SK-N-MC (cell line): ENCODE results near the gene SHC3.

Experiments
- EZH2 ChIP-seq: fragments of 200-600 bp; sonication (generic); IDR thresholded peaks from one replicate; pipeline ENCODE4 v1.6.1; 2017; ENCODE audit warnings: antibody characterized with exemption
- POLR2AphosphoS5 ChIP-seq: IDR thresholded peaks from 2 replicates; pipeline ENCODE4 v1.6.1; 2012; ENCODE audit warnings: mild to moderate bottlenecking, low read depth, low read length, borderline replicate concordance

GRCh38 chr9:89189215-89189614 is 10.6 kb upstream of the SHC3 start:
- TF ChIP-seq EZH2, result no peak
- no peak for TF ChIP-seq POLR2AphosphoS5
